Muscle layer of duodenum (tissue), 2 donors: ENCODE measurements around the gene RBFOX2.

Experiments used
- H3K27ac ChIP-seq: one replicate; pipeline ENCODE4 v1.7.0; 2013; ENCODE audit warnings: mild to moderate bottlenecking, low read length
- H3K27me3 ChIP-seq: one replicate; pipeline ENCODE4 v1.7.0; 2013; ENCODE audit warnings: low read depth, mild to moderate bottlenecking, control low read depth, low read length
- H3K36me3 ChIP-seq, 2 donors: one replicate each; pipeline ENCODE4 v1.7.0; 2013; ENCODE audit warnings: low read length in 2 of 2, control low read depth in 1 of 2, mild to moderate bottlenecking in 1 of 2; ENCODE audit not compliant: insufficient read depth in 2 of 2, control insufficient read depth in 1 of 2
- H3K4me1 ChIP-seq, 2 donors: one replicate each; pipeline ENCODE4 v1.7.0; 2013; ENCODE audit warnings: low read length in 2 of 2, mild to moderate bottlenecking in 2 of 2, control low read depth in 1 of 2, moderate library complexity in 1 of 2; ENCODE audit not compliant: insufficient read depth in 2 of 2, control insufficient read depth in 1 of 2
- H3K4me3 ChIP-seq, 2 donors: one replicate each; pipeline ENCODE4 v1.7.0; 2013; ENCODE audit warnings: low read length in 2 of 2, low read depth in 1 of 2, mild to moderate bottlenecking in 1 of 2
- H3K9me3 ChIP-seq, 2 donors: one replicate each; pipeline ENCODE4 v1.7.0; 2013; ENCODE audit warnings: low read length in 2 of 2, control low read depth in 1 of 2, mild to moderate bottlenecking in 1 of 2; ENCODE audit not compliant: control insufficient read depth in 1 of 2
- donor health status: healthy.

The RBFOX2 gene

GRCh38 chr22:35988030-35988429, 40.6 kb downstream of the RBFOX2 start:
- Histone ChIP-seq H3K9me3 (no peaks in the 10 kb centered on the region), H3K4me1 (peaks cover 14 to 55% of the 10 kb centered on the region in 2 donors), H3K27ac (no peak overlapping the region), H3K4me3 (no peak overlapping the region), H3K36me3 (no peaks in the 10 kb centered on the region), H3K27me3 (no peaks in the 10 kb centered on the region)

- no peaks in the 10 kb centered on the region for H3K9me3 ChIP-seq
- H3K36me3 ChIP-seq: no peaks in the 10 kb centered on the region
- peaks cover 14 to 61% of the 10 kb centered on the region in 2 donors for H3K4me1 ChIP-seq
- no peak overlapping the region for H3K4me3 ChIP-seq
- no peaks in the 10 kb centered on the region for H3K27me3 ChIP-seq
- no peak overlapping the region for H3K27ac ChIP-seq
Measured at GRCh38 chr22:35987487-35987886, 41.1 kb downstream of the RBFOX2 start.

- H3K27me3 ChIP-seq: no peaks in the 10 kb centered on the region
- H3K36me3 ChIP-seq: no peaks in the 10 kb centered on the region
- H3K4me3 ChIP-seq: no peak overlapping the region
- peaks cover 14 to 62% of the 10 kb centered on the region in 2 donors for H3K4me1 ChIP-seq
- no peaks in the 10 kb centered on the region for H3K9me3 ChIP-seq
- H3K27ac ChIP-seq: peak overlapping the region; percentile 1
Measured at GRCh38 chr22:35986088-35986487, 42.5 kb downstream of the RBFOX2 start.

GRCh38 chr22:35985371-35985770, 43.3 kb downstream of the RBFOX2 start:
- no peak overlapping the region for H3K27ac ChIP-seq
- H3K27me3 ChIP-seq: no peaks in the 10 kb centered on the region
- H3K4me1 ChIP-seq: peaks cover 14 to 62% of the 10 kb centered on the region in 2 donors
- H3K36me3 ChIP-seq: no peaks in the 10 kb centered on the region
- H3K4me3 ChIP-seq: no peak overlapping the region
- no peaks in the 10 kb centered on the region for H3K9me3 ChIP-seq

- Histone ChIP-seq H3K27me3 (no peaks in the 10 kb centered on the region), H3K9me3 (no peaks in the 10 kb centered on the region), H3K4me3 (no peak overlapping the region), H3K4me1 (peaks cover 14 to 64% of the 10 kb centered on the region in 2 donors), H3K36me3 (no peaks in the 10 kb centered on the region), H3K27ac (no peak overlapping the region)
Measured at GRCh38 chr22:35984183-35985175, 44.1 kb downstream of the RBFOX2 start.

- Histone ChIP-seq H3K27ac (no peak overlapping the region), H3K4me1 (peaks cover 8 to 53% of the 10 kb centered on the region in 2 donors)
Measured at GRCh38 chr22:35981900-35982299, 46.7 kb downstream of the RBFOX2 start.

GRCh38 chr22:35978889-35979288, 49.7 kb downstream of the RBFOX2 start:
- Histone ChIP-seq H3K36me3 (no peaks in the 10 kb centered on the region), H3K27me3 (no peaks in the 10 kb centered on the region), H3K4me1 (peaks cover 0 to 42% of the 10 kb centered on the region in 2 donors), H3K9me3 (no peaks in the 10 kb centered on the region), H3K27ac (no peak overlapping the region), H3K4me3 (no peak overlapping the region)

More at GRCh38 chr22:35981900-35982299, 46.7 kb downstream of the RBFOX2 start:
- Histone ChIP-seq H3K27me3 (no peaks in the 10 kb centered on the region), H3K4me3 (no peak overlapping the region), H3K9me3 (no peaks in the 10 kb centered on the region), H3K36me3 (no peaks in the 10 kb centered on the region)

- no peak overlapping the region for H3K4me3 ChIP-seq
- no peaks in the 10 kb centered on the region for H3K36me3 ChIP-seq
- peaks cover 3 to 49% of the 10 kb centered on the region in 2 donors for H3K4me1 ChIP-seq
- no peak overlapping the region for H3K27ac ChIP-seq
- H3K27me3 ChIP-seq: no peaks in the 10 kb centered on the region
- H3K9me3 ChIP-seq: no peaks in the 10 kb centered on the region
Measured at GRCh38 chr22:35978201-35978600, 50.4 kb downstream of the RBFOX2 start.

GRCh38 chr22:35977136-35977535, 51.5 kb downstream of the RBFOX2 start:
- no peaks in the 10 kb centered on the region for H3K9me3 ChIP-seq

GRCh38 chr22:35973388-35973787, 55.2 kb downstream of the RBFOX2 start:
- no peaks in the 10 kb centered on the region for H3K27me3 ChIP-seq
- H3K27ac ChIP-seq: peak overlapping the region; percentile 70
- no peaks in the 10 kb centered on the region for H3K36me3 ChIP-seq
- no peak overlapping the region for H3K4me3 ChIP-seq
- H3K4me1 ChIP-seq: peaks cover 7 to 56% of the 10 kb centered on the region in 2 donors
- no peaks in the 10 kb centered on the region for H3K9me3 ChIP-seq

More at GRCh38 chr22:35977136-35977535, 51.5 kb downstream of the RBFOX2 start:
- H3K4me3 ChIP-seq: no peak overlapping the region
- H3K36me3 ChIP-seq: no peaks in the 10 kb centered on the region
- H3K27me3 ChIP-seq: no peaks in the 10 kb centered on the region
- no peak overlapping the region for H3K27ac ChIP-seq
- H3K4me1 ChIP-seq: peaks cover 7 to 47% of the 10 kb centered on the region in 2 donors

- peaks cover 7 to 48% of the 10 kb centered on the region in 2 donors for H3K4me1 ChIP-seq
- H3K36me3 ChIP-seq: no peaks in the 10 kb centered on the region
- no peak overlapping the region for H3K4me3 ChIP-seq
- H3K9me3 ChIP-seq: no peaks in the 10 kb centered on the region
- H3K27me3 ChIP-seq: no peaks in the 10 kb centered on the region
- H3K27ac ChIP-seq: peak overlapping the region; percentile 70
Measured at GRCh38 chr22:35972559-35972958, 56.1 kb downstream of the RBFOX2 start.
